Activated T-cell treated with anti-CD3 and anti-CD28 coated beads, Interleukin-2, amount 50 U/mL, for 48 hours (primary cell): ENCODE data around the gene OTUB2.

Experiments
- DNase-seq, 2 experiments: peaks; one replicate each; pipeline ENCODE4 v3.0.0-alpha.2; 2020

OTUB2 gene

GRCh38 chr14:94043111-94043755 is 17.1 kb downstream of the OTUB2 start:
- DNase-seq: peak in 1 of 2 experiments; percentile 21

DNA sequence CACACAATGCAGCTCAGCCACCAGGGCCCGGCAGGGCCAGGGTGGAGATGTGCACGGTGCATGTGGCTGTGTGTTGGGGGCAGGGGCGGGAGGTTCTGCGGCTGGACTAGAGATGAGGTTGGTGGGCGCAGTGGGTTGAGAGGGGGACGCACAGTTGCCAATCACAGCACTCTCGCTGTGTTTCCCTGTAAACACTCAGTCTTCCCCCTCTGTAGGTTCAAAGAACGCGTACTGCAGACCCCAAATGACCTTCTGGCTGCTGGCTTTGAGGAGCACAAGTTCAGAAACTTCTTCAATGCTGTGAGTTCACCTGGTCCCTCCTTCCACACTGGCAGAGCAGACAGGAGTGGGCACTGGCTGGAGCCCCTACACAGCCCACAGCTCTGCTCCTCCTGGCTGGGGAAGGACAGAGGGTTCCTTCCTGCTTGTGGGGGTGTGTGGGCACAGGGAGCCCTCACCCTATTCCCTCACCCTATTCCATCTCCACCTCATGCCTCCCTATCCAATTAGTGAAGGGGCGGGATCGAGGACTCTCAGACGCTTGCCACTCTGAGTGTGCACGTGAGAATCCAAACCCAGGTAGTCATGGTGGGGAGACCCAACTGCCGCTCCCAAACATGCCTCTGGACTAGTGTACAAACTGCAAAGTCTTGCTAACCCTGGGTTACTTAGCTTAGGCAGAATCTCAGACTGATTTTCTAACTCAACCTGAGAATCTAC is 17.8 kb downstream of the OTUB2 start:
- no peak for DNase-seq

DNA sequence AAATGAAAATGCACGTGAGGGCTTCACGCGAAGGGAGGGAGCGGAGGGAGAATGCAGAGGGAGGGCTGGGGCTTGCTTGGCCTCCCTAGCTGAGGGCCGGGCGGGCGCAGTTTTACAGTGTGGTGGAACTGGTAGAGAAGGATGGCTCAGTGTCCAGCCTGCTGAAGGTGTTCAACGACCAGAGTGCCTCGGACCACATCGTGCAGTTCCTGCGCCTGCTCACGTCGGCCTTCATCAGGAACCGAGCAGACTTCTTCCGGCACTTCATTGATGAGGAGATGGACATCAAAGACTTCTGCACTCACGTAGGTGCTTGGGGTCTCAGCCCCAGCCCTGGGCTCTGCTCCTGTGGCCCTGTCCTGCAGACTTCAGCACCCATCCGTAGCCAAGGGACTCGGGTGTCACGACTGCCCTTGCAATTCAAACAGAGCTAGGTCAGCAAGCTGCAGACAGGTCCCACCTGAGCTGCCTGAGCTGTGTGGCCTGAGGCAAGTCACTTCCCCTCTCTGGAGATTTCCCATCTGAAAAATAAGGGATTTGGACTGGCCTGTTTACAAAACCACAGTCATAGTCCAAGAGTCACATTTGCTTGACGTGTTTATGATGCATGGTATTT is 18.4 kb downstream of the OTUB2 start:
- DNase-seq: peak in 1 of 2 experiments; percentile 4

GRCh38 chr14:94045101-94045500 is 19.0 kb downstream of the OTUB2 start:
- DNase-seq: peak; percentile 11 to 12

- peak; percentile 16 to 18 for DNase-seq
These were observed 19.6 kb downstream of the OTUB2 start for GRCh38 chr14:94045563-94046345.

- DNase-seq: peak; percentile 13
These were observed 20.6 kb downstream of the OTUB2 start for GRCh38 chr14:94046696-94047250.

DNA sequence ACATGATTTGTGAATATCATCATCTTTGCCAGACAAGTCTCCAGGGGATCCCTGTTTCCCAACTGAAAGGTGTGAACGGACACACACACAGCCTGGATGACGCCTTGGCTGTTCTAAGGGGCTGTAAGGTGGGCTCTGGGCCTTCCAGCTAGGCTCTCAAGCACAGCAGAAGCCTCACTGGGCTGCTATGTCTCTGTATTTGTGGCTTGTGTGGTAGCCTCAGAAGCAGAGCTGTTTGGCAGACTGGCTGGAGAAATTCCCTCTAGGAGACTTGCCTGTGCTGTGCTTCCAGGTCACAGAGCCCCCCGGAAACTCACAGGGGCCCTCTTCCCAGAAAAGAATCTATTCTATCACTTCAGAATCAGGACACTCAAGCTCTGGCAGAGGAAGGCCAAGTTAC is 21.4 kb downstream of the OTUB2 start:
- DNase-seq: peak; percentile 13

DNA sequence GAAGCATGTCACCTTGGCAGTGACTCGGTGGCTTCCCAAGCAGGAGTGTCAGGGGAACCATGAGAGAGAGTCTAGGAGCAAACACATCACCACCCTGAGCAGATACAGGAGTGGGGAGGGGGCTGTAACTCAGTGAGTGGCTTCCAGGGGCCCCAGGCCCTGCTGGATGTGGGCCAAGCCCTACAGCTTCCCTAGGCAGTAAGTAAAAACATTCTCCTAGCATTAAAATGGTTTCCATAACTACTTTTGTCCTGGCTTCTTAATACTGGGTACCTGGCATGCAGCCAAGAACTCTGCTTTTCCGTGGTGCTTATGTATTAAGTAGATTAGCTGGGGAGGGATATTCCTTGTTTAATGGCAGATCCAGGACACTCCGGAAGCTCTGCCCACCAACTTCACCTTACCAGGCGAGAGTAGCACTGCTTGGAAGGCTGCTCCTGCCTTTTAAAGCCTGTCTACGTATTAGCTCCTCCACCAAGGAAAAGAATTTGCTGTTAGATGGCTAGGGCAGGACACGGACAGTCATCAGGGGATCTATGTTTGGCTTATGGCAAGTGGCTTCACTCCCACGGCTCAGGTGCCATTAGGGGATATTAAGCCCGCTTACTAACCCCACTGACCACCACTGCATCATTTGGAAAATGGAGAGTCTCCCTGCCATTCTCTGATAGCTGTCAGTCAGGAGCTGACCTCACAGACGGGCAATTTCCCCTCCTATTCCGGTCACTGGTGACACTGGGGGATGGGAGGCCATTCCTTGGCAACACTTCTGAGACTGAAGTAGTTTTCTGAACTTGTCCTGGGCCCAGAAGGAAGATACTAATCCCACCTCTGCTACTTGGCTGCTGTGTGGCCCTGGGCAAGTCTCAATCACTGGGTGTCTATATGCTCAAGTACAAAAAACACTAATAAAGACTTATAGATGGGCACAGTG is 22.8 kb downstream of the OTUB2 start:
- DNase-seq: peak; percentile 11 to 13

DNA sequence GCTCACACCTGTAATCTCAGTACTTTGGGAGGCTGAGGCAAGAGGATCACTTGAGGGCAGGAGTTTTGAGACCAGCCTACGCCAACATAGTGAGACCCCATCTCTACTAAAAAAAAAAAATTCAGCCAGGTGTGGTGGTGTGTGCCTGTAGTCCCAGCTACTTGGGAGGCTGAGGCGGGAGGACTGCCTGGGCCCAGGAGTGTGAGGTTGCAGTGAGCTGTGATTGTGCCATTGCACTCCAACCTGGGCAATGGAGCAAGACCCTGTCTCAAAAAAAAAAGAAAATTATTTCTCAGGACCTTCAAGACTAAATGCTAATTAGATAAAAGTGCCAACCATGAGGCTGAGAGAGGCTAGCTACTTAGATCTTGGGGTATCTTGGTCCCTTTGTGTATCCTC is 23.5 kb downstream of the OTUB2 start:
- DNase-seq: peak in 1 of 2 experiments; percentile 1

DNA sequence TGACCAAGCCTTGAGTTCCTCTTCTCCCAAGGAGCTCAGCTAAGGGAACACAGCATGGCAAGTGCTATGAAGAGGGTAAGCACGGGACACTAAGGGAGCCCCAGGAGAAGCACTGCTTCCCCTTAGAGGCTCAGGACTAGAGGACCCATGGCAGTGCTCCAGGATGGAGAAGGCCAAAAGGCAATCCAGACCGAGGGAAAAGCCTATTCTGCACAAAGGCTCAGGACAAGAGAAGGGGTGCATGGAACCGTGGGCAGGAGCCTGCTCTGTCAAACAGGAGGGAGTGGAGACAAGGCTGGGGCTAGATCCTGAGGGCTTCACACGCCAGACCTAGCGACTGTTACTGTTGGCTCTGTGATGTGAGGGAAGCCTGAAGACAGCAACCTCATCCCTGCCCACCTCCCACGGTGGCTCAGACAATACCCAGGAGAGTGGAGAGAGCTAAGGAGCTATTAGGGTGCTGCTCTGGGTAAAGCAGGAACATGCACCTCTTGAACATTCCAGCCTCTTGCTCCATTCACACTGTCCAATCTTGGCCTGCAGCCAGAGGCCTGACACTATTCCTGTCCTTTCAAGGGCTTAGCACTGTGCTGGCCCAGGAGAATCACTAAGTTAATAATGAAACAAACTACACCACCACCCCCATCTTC is 24.2 kb downstream of the OTUB2 start:
- DNase-seq: peak; percentile 10 to 12

GRCh38 chr14:94051115-94051514 is 25.0 kb downstream of the OTUB2 start:
- peak; percentile 13 to 16 for DNase-seq

GRCh38 chr14:94051779-94052178 is 25.6 kb downstream of the OTUB2 start:
- peak in 1 of 2 experiments; percentile 16 for DNase-seq

GRCh38 chr14:94052199-94052598 is 26.1 kb downstream of the OTUB2 start:
- no peak for DNase-seq

DNA sequence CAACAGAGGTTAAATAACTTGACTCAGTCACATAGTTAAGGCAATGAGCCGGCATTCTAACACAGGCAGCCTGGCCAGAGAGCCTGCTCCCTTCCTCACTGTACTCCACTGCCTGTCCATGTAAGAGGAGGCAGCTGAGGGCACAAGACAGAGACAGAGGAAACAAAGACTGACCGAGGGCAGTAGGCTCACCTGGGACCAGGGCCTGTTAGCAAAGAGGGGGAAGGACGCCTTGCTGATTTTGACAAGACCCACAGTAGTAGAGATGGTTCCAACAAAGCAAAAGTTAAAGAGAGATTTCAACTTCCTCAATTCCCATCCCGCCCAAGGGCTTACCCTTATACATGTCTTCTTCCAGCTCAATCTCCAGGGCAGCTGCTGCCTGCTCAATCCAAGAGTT is 26.5 kb downstream of the OTUB2 start:
- peak; percentile 11 for DNase-seq

DNA sequence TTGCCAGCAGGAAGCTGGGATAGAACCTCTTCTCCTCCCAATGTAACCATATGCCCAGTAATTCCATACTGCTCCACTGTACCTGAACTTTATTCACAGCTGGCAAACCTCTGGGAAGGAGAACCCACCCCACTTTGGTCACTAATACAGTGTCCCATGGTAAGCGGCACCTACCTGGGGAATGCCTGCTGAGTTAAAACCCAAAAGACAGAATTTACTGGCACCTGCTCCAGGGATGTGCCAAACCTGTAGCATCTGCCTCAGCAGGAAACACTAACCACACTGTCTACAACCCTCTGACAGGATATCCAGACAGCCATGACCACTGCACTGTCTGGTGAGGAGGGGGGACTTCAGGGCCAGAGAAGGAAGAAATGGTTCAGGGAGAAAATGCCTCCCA is 28.3 kb downstream of the OTUB2 start:
- DNase-seq: peak; percentile 11 to 12

DNA sequence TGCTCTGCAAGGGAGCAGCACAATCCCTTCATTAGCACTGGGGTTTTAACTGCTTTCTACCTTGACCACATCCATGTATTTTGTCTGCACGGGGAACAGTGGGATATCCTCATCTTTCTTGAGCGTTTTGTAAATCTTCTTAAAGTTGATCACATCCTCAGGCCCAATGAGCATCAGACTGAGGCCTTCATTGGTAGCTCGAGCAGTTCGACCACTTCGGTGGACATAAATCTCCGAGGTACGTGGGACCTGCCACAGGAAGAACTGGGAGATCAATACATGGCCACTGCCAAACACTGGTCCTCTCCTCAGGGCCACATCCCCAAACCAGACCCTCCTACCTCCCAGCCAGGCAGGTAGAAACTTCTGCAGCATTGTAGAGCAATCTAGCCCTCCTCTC is 28.8 kb downstream of the OTUB2 start:
- peak; percentile 10 to 12 for DNase-seq

DNA sequence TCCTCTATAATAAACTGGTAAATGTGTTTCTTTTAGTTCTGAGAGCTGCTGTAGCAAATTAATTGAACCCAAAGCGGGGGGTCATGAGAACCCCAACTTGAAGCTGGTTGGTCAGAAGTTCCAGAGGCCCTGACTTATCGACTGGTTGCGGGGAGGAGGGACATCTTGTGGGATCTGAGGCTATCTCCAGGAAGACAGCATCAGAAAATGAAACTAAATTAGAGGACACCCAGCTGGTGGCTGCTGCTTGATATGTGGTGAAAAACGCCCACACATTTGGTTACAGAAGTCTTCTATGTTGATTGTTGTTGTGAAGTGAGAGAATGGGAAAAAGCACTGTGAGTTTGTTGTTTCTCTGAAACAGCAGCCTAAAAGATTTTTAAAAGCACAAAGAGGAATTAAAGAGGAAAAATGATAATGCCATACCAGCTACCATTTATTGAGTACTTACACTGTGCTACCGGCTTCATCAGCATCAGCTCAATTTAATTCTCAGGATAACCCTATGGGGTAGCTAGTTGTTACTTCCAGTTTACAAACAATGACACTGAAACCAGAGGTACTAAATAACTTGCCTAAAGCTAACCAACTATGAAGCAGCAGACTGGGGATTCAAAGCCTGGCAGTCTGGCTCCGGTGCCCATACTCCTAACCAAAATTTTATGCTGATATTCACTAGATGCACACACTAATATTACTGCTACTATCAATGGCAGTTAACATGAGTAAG is 30.6 kb downstream of the OTUB2 start:
- DNase-seq: peak; percentile 31

GRCh38 chr14:94058128-94058673 is 32.1 kb downstream of the OTUB2 start:
- peak in 1 of 2 experiments; percentile 7 for DNase-seq

DNA sequence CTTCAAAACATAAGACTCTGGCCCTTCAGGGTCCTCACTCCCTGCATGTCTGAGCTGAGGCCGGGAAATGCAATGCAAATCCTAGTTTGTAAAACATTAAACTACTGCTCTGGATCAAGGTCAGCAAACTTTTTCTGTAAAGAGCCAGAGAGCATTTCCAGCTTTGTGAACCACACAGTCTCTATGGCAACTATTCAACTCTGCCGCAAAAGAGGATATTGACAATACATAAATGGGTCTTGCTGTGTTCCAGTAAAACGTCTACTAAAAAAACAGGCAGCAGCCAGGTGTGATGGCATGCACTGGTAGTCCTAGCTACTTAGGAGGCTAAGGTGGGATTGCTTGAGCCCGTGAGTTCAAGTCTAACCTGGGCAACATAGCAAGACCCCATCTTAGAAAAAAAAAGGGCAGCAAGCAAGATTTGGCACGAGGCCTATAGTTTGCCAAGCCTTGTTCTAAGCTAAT is 32.6 kb downstream of the OTUB2 start:
- DNase-seq: peak in 1 of 2 experiments; percentile 1

DNA sequence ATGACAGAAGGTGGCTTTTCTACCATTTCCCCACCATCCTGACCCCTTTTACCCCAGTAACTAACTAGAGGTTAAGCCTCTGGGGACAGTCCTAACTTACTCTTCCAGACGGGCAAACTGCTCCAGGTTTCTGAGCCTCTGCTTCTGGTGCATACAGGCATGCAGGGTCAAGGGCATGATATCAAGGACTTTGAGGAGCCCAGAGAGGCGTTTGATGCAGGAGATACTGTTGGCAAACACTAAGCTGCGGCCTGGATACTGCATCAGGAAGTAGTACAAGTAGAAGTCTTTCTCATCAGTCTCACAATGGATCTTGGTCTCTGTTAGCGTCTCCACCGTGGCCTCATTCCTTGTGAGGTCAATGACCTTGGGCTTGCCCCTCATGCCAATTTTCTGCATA is 33.9 kb downstream of the OTUB2 start:
- DNase-seq: peak in 1 of 2 experiments; percentile 7
